SK-N-SH (cell line): ENCODE data around the gene RAP1GAP. TPM values are rescaled to one million over a fixed set of nuclear protein-coding genes. Genes with fewer than 3 reads are reported as not detected.

Experiments used
- CTCF ChIA-PET: fragments of 300-600, 350-600 bp; formaldehyde crosslinking; extraction: SDS; loops from one replicate; lab custom pipeline; 2021; lab: Yijun Ruan, JAX
- POLR2A ChIA-PET: fragments of 350-600 bp; sonication (Branson Sonifier 250); formaldehyde crosslinking; extraction: SDS; loops from one replicate; lab custom pipeline; 2020; ENCODE audit warnings: antibody characterized with exemption, inconsistent platforms; lab: Yijun Ruan, JAX
- DNase-seq: peaks from one replicate; pipeline ENCODE4 v3.0.0; 2012
- H2AFZ ChIP-seq: fragments of 200-600 bp; sonication (generic); 2 replicates; pipeline ENCODE4 v1.8.1; 2016; ENCODE audit warnings: antibody characterized with exemption, mild to moderate bottlenecking, low read depth
- H3F3A ChIP-seq: fragments of 200-600 bp; sonication (generic); replicated peaks from 2 replicates; pipeline ENCODE3; 2016; ENCODE audit warnings: antibody characterized with exemption, mild to moderate bottlenecking; ENCODE audit not compliant: insufficient read depth
- H3K27ac ChIP-seq, 2 experiments: fragments of 200-500 bp in 1 of 2; fragments of 200-600 bp in 1 of 2; sonication (Bioruptor generic) in 1 of 2; sonication (generic), shearing (Covaris generic) in 1 of 2; 2 replicates each; pipeline versions ENCODE4 v1.5.1 to v1.6.1; 2014 to 2016; ENCODE audit warnings: low read depth in 2 of 2, inconsistent platforms in 1 of 2, low read length in 1 of 2, mild to moderate bottlenecking in 1 of 2, mixed read lengths in 1 of 2
- H3K27me3 ChIP-seq: fragments of 200-600 bp; sonication (generic), shearing (Covaris generic); 2 replicates; pipeline ENCODE4 v1.6.1; 2016; ENCODE audit warnings: mixed run types; ENCODE audit not compliant: insufficient read depth
- H3K36me3 ChIP-seq, 2 experiments: fragments of 200-500 bp in 1 of 2; fragments of 200-600 bp in 1 of 2; sonication (Bioruptor generic) in 1 of 2; sonication (generic) in 1 of 2; replicated peaks in 1 of 2; 2 replicates each; pipeline versions ENCODE3 to v1.5.1; 2014 to 2016; ENCODE audit warnings: low read length in 1 of 2, mild to moderate bottlenecking in 1 of 2; ENCODE audit not compliant: insufficient read depth in 2 of 2, control insufficient read depth in 1 of 2
- H3K4me1 ChIP-seq, 2 experiments: fragments of 200-500 bp in 1 of 2; fragments of 200-600 bp in 1 of 2; sonication (Bioruptor generic) in 1 of 2; sonication (generic), shearing (Covaris generic) in 1 of 2; 2 replicates each; pipeline versions ENCODE4 v1.5.1 to v1.6.1; 2014 to 2016; ENCODE audit warnings: low read depth in 1 of 2, low read length in 1 of 2, mixed run types in 1 of 2; ENCODE audit not compliant: insufficient read depth in 2 of 2, control insufficient read depth in 1 of 2
- H3K4me2 ChIP-seq: fragments of 200-600 bp; sonication (generic), shearing (Covaris generic); 2 replicates; pipeline ENCODE4 v1.6.1; 2017; ENCODE audit warnings: mixed run types
- H3K4me3 ChIP-seq, 2 experiments: fragments of 200-500 bp in 1 of 2; fragments of 200-600 bp in 1 of 2; sonication (Bioruptor generic) in 1 of 2; sonication (generic), shearing (Covaris generic) in 1 of 2; 2 replicates each; pipeline versions ENCODE4 v1.5.1 to v1.8.1; 2014 to 2016; ENCODE audit warnings: low read depth in 2 of 2, inconsistent platforms in 1 of 2, low read length in 1 of 2, mild to moderate bottlenecking in 1 of 2, mixed read lengths in 1 of 2, moderate library complexity in 1 of 2
- H3K79me2 ChIP-seq: fragments of 200-600 bp; sonication (generic); 2 replicates; pipeline ENCODE4 v1.8.1; 2017; ENCODE audit warnings: mild to moderate bottlenecking; ENCODE audit not compliant: insufficient read depth
- H3K9ac ChIP-seq: fragments of 200-600 bp; sonication (generic); 2 replicates; pipeline ENCODE4 v1.6.1; 2017; ENCODE audit warnings: mixed run types
- H3K9me2 ChIP-seq: fragments of 200-600 bp; sonication (generic); 2 replicates; pipeline ENCODE4 v1.6.1; 2017; ENCODE audit warnings: mixed run types
- H3K9me3 ChIP-seq: fragments of 200-600 bp; sonication (generic); 2 replicates; pipeline ENCODE4 v1.6.1; 2017; ENCODE audit warnings: mixed run types, mild to moderate bottlenecking, moderate library complexity
- H4K20me1 ChIP-seq: fragments of 200-600 bp; sonication (generic); 2 replicates; pipeline ENCODE4 v1.6.1; 2017; ENCODE audit warnings: mild to moderate bottlenecking, mixed run types; ENCODE audit not compliant: insufficient read depth
- ELF1 ChIP-seq: IDR thresholded peaks from 2 replicates; pipeline ENCODE4 v1.4.0; 2012
- EZH2phosphoT487 ChIP-seq: fragments of 200-600 bp; sonication (generic); IDR thresholded peaks from 2 replicates; pipeline ENCODE4 v1.6.1; 2017; ENCODE audit warnings: low read depth, mixed run types, mild to moderate bottlenecking, antibody characterized with exemption, moderate library complexity, borderline replicate concordance
- GABPA ChIP-seq: IDR thresholded peaks from 2 replicates; pipeline ENCODE4 v1.4.0; 2012; ENCODE audit warnings: low read depth, mild to moderate bottlenecking
- MXI1 ChIP-seq: IDR thresholded peaks from 2 replicates; pipeline ENCODE4 v1.6.1; 2012; ENCODE audit warnings: mild to moderate bottlenecking, low read depth, low read length, improper control_type of control experiment
- NRF1 ChIP-seq: IDR thresholded peaks from 2 replicates; pipeline ENCODE4 v1.6.1; 2012; ENCODE audit warnings: low read depth, mild to moderate bottlenecking, low read length
- RAD21 ChIP-seq: IDR thresholded peaks from 2 replicates; pipeline ENCODE4 v1.6.1; 2012; ENCODE audit warnings: mild to moderate bottlenecking, low read length
- TAF1 ChIP-seq: IDR thresholded peaks from 2 replicates; pipeline ENCODE4 v1.6.1; 2012; ENCODE audit warnings: low read depth, mild to moderate bottlenecking, low read length, moderate library complexity, borderline replicate concordance
- TEAD4 ChIP-seq: IDR thresholded peaks from 2 replicates; pipeline ENCODE4 v1.4.0; 2012; ENCODE audit warnings: mild to moderate bottlenecking, borderline replicate concordance; ENCODE audit not compliant: insufficient read depth
- YY1 ChIP-seq: IDR thresholded peaks from 2 replicates; pipeline ENCODE4 v1.4.0; 2012; ENCODE audit warnings: low read depth, mild to moderate bottlenecking
- WGBS: methylation state at CpG from one replicate; pipeline ENCODE4 v1.1.6; 2017; ENCODE audit warnings: low lambda C conversion rate; 5-methylcytosine and 5-hydroxymethylcytosine counted together
- polyA plus RNA-seq, 3 experiments: library from polyadenylated mRNA; depleted of rRNA; stranded (reverse); fragments of >200 nt; gene quantifications; 2 replicates each; pipeline ENCODE4 v1.2.3, GENCODE V29; 2012
- TF ChIP-seq, protein P1 (sequence below): IDR thresholded peaks from 2 replicates; pipeline ENCODE4 v1.4.0; 2012; ENCODE audit warnings: low read depth, borderline replicate concordance
- TF ChIP-seq, protein P2 (sequence below): IDR thresholded peaks from 2 replicates; pipeline ENCODE4 v1.6.1; 2012; ENCODE audit warnings: mild to moderate bottlenecking, low read depth, low read length, moderate library complexity
- TF ChIP-seq, protein P3 (sequence below): IDR thresholded peaks from 2 replicates; pipeline ENCODE4 v1.4.0; 2012; ENCODE audit warnings: low read depth, borderline replicate concordance
- TF ChIP-seq, protein P4 (sequence below): IDR thresholded peaks from 2 replicates; pipeline ENCODE4; 2012
- TF ChIP-seq, protein P5 (sequence below): fragments of 200-600 bp; sonication (generic); IDR thresholded peaks from 2 replicates; pipeline ENCODE4 v1.6.1; 2017; ENCODE audit warnings: antibody characterized with exemption, mild to moderate bottlenecking, moderate library complexity
- TF ChIP-seq, protein P6 (sequence below): fragments of 150-350 bp; IDR thresholded peaks from 2 replicates; pipeline ENCODE4 v1.6.1; 2016; ENCODE audit warnings: mild to moderate bottlenecking, low read depth, low read length

Gene RAP1GAP
- polyA plus RNA-seq, 1 of the 3 experiments (the other 2 are of a cell fraction) = 0.99 TPM

DNA sequence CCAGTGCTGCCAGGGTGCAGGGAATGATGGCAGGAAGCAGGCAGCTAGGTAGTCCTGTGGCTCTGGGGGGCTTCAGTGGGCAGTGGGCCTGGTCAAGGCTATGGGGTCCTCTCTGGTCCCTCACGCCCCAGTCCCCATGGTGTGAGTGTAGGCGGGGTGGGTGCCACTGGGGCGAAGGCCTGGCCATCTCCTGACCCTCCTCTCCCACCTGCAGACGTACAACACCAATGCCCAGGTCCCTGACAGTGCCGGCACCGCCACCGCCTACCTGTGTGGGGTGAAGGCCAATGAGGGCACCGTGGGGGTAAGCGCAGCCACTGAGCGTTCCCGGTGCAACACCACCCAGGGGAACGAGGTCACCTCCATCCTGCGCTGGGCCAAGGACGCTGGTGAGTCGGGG lies 106.3 kb downstream of the RAP1GAP start:
- Histone ChIP-seq H3K9me2 (no peaks in the 10 kb centered on the region), H3K36me3 (no peaks in the 10 kb centered on the region), H2AFZ (no peak overlapping the region), H3K4me1 (no peaks in the 10 kb centered on the region; a peak in 1 of 4 replicates), H3K9ac (no peak overlapping the region), H3K9me3 (no peaks in the 10 kb centered on the region), H3K79me2 (no peaks in the 10 kb centered on the region), H4K20me1 (no peaks in the 10 kb centered on the region), H3K4me2 (no peak overlapping the region), H3K27ac (no peak overlapping the region), H3K4me3 (no peak overlapping the region), H3K27me3 (no peaks in the 10 kb centered on the region), H3F3A (no peaks in the 10 kb centered on the region)
- ChIA-PET POLR2A (no interaction called here), CTCF (no interaction called here)
- whole genome bisulfite sequencing = 71% methylated on average over 5 of the region's 15 CpGs
- TF ChIP-seq, protein P1, sequence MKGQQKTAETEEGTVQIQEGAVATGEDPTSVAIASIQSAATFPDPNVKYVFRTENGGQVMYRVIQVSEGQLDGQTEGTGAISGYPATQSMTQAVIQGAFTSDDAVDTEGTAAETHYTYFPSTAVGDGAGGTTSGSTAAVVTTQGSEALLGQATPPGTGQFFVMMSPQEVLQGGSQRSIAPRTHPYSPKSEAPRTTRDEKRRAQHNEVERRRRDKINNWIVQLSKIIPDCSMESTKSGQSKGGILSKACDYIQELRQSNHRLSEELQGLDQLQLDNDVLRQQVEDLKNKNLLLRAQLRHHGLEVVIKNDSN = no peak
- no peak for DNase-seq

DNA sequence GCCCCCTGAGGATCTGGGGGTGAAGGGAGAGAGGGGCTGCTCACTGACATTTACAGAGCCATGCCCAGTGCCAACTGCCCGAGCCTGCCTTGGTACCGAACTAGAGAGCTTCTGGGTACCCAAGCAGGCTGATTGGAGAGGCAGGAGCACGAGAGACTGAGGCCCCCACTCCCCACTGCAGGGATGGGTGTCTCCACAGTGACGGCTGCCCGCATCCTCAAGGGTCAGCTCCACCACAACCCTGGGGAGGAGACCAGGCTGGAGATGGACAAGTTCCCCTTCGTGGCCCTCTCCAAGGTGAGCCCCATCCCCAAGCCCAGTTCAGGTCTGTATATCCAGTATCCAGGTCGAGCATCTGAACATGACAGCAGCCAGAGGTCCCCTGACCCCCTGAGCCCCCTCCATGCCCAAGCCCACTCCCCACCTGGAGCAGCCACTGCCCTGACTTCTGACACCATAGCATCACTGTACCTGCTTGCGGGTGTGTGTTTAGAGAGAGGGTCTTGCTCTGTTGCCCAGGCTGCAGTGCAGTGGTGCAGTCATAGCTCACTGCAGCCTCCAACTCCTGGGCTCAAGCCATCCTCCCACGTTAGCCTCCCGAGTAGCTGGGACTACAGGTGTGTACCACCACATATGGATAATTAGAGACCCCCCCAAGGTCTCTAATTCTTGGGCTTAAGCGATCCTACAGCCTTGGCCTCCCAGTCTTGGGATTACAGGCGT lies 108.1 kb downstream of the RAP1GAP start:
- H3F3A ChIP-seq = no peaks in the 10 kb centered on the region
- CTCF ChIA-PET = interaction anchor here (0.6 to 1.6 kb wide), 2 partner anchors 191 to 291 kb away, joined by 3 to 8 read pairs; no protein-coding TSS in a partner anchor
- H3K9me3 ChIP-seq = no peaks in the 10 kb centered on the region
- no peak overlapping the region for H3K4me3 ChIP-seq
- no peak for DNase-seq
- no peaks in the 10 kb centered on the region for H4K20me1 ChIP-seq
- H3K9ac ChIP-seq = no peak overlapping the region
- no peaks in the 10 kb centered on the region for H3K79me2 ChIP-seq
- H3K27me3 ChIP-seq = no peaks in the 10 kb centered on the region
- H2AFZ ChIP-seq = no peak overlapping the region
- H3K27ac ChIP-seq = no peak overlapping the region
- no peak overlapping the region for H3K4me2 ChIP-seq
- no peaks in the 10 kb centered on the region; a peak in 1 of 4 replicates for H3K4me1 ChIP-seq
- 55% methylated on average over 7 of the region's 12 CpGs for WGBS
- H3K36me3 ChIP-seq = no peaks in the 10 kb centered on the region
- POLR2A ChIA-PET = no interaction called here
- no peaks in the 10 kb centered on the region for H3K9me2 ChIP-seq
- TF ChIP-seq, protein P2, sequence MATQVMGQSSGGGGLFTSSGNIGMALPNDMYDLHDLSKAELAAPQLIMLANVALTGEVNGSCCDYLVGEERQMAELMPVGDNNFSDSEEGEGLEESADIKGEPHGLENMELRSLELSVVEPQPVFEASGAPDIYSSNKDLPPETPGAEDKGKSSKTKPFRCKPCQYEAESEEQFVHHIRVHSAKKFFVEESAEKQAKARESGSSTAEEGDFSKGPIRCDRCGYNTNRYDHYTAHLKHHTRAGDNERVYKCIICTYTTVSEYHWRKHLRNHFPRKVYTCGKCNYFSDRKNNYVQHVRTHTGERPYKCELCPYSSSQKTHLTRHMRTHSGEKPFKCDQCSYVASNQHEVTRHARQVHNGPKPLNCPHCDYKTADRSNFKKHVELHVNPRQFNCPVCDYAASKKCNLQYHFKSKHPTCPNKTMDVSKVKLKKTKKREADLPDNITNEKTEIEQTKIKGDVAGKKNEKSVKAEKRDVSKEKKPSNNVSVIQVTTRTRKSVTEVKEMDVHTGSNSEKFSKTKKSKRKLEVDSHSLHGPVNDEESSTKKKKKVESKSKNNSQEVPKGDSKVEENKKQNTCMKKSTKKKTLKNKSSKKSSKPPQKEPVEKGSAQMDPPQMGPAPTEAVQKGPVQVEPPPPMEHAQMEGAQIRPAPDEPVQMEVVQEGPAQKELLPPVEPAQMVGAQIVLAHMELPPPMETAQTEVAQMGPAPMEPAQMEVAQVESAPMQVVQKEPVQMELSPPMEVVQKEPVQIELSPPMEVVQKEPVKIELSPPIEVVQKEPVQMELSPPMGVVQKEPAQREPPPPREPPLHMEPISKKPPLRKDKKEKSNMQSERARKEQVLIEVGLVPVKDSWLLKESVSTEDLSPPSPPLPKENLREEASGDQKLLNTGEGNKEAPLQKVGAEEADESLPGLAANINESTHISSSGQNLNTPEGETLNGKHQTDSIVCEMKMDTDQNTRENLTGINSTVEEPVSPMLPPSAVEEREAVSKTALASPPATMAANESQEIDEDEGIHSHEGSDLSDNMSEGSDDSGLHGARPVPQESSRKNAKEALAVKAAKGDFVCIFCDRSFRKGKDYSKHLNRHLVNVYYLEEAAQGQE = no peak
- TF ChIP-seq, protein P3, sequence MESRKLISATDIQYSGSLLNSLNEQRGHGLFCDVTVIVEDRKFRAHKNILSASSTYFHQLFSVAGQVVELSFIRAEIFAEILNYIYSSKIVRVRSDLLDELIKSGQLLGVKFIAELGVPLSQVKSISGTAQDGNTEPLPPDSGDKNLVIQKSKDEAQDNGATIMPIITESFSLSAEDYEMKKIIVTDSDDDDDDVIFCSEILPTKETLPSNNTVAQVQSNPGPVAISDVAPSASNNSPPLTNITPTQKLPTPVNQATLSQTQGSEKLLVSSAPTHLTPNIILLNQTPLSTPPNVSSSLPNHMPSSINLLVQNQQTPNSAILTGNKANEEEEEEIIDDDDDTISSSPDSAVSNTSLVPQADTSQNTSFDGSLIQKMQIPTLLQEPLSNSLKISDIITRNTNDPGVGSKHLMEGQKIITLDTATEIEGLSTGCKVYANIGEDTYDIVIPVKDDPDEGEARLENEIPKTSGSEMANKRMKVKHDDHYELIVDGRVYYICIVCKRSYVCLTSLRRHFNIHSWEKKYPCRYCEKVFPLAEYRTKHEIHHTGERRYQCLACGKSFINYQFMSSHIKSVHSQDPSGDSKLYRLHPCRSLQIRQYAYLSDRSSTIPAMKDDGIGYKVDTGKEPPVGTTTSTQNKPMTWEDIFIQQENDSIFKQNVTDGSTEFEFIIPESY = no peak
- TF ChIP-seq GABPA (no peak), YY1 (no peak), NRF1 (no peak), TAF1 (no peak), MXI1 (no peak), ELF1 (no peak), RAD21 (no peak), TEAD4 (no peak), EZH2phosphoT487 (no peak)
- TF ChIP-seq, protein P4, sequence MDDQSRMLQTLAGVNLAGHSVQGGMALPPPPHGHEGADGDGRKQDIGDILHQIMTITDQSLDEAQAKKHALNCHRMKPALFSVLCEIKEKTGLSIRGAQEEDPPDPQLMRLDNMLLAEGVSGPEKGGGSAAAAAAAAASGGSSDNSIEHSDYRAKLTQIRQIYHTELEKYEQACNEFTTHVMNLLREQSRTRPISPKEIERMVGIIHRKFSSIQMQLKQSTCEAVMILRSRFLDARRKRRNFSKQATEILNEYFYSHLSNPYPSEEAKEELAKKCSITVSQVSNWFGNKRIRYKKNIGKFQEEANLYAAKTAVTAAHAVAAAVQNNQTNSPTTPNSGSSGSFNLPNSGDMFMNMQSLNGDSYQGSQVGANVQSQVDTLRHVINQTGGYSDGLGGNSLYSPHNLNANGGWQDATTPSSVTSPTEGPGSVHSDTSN = no peak
- TF ChIP-seq, protein P5, sequence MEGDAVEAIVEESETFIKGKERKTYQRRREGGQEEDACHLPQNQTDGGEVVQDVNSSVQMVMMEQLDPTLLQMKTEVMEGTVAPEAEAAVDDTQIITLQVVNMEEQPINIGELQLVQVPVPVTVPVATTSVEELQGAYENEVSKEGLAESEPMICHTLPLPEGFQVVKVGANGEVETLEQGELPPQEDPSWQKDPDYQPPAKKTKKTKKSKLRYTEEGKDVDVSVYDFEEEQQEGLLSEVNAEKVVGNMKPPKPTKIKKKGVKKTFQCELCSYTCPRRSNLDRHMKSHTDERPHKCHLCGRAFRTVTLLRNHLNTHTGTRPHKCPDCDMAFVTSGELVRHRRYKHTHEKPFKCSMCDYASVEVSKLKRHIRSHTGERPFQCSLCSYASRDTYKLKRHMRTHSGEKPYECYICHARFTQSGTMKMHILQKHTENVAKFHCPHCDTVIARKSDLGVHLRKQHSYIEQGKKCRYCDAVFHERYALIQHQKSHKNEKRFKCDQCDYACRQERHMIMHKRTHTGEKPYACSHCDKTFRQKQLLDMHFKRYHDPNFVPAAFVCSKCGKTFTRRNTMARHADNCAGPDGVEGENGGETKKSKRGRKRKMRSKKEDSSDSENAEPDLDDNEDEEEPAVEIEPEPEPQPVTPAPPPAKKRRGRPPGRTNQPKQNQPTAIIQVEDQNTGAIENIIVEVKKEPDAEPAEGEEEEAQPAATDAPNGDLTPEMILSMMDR = no peak
- TF ChIP-seq, protein P6, sequence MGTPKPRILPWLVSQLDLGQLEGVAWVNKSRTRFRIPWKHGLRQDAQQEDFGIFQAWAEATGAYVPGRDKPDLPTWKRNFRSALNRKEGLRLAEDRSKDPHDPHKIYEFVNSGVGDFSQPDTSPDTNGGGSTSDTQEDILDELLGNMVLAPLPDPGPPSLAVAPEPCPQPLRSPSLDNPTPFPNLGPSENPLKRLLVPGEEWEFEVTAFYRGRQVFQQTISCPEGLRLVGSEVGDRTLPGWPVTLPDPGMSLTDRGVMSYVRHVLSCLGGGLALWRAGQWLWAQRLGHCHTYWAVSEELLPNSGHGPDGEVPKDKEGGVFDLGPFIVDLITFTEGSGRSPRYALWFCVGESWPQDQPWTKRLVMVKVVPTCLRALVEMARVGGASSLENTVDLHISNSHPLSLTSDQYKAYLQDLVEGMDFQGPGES = no peak
